IMR-90 (cell line): ENCODE measurements around the gene KAZN. TPM values are rescaled to one million over a fixed set of nuclear protein-coding genes. Genes with fewer than 3 reads are reported as not detected.

Experiments
- ATAC-seq: fragments of 200-7000 bp; cut with Tn5 transposase; 2 replicates; pipeline ENCODE4 v1.9.1; 2020; ENCODE audit warnings: low read depth, mild to moderate bottlenecking, moderate library complexity
- BruUV-seq: library from RNA; stranded (reverse); fragments of 400-500 nt; replicated peaks from 2 replicates; lab custom pipeline; 2021; lab: Mats Ljungman, UMichigan
- CTCF ChIA-PET: fragments of 300-600 bp; formaldehyde crosslinking; extraction: SDS; loops from one replicate; lab custom pipeline; 2021; ENCODE audit warnings: antibody characterized with exemption; lab: Yijun Ruan, JAX
- POLR2A ChIA-PET: fragments of 300-600 bp; sonication (Branson Sonifier 250); formaldehyde crosslinking; loops from one replicate; lab custom pipeline; 2022; ENCODE audit warnings: antibody characterized with exemption; ENCODE audit not compliant: unreplicated experiment; lab: Charles Lee
- DNase-seq: peaks from one replicate; pipeline ENCODE4 v3.0.0; 2013
- H2AFZ ChIP-seq: replicated peaks from 2 replicates; pipeline ENCODE3; 2013; ENCODE audit warnings: low read length, mild to moderate bottlenecking; ENCODE audit not compliant: poor library complexity
- H2AK5ac ChIP-seq: 2 replicates; pipeline ENCODE4 v1.6.1; 2013; ENCODE audit warnings: low read depth, low read length, inconsistent platforms
- H2AK9ac ChIP-seq: replicated peaks from 2 replicates; pipeline ENCODE3; 2013; ENCODE audit warnings: mild to moderate bottlenecking, low read depth, low read length, moderate library complexity; ENCODE audit not compliant: poor library complexity
- H2BK120ac ChIP-seq: 2 replicates; pipeline ENCODE4 v1.6.1; 2013; ENCODE audit warnings: low read depth, low read length, inconsistent platforms
- H2BK15ac ChIP-seq: 3 replicates; pipeline ENCODE4 v1.6.1; 2013; ENCODE audit warnings: low read depth, low read length, inconsistent platforms
- H2BK20ac ChIP-seq: 2 replicates; pipeline ENCODE4 v1.6.1; 2013; ENCODE audit warnings: low read depth, mild to moderate bottlenecking, inconsistent platforms, low read length, moderate library complexity
- H2BK5ac ChIP-seq: 2 replicates; pipeline ENCODE4 v1.6.1; 2013; ENCODE audit warnings: mild to moderate bottlenecking, low read depth, low read length, inconsistent platforms; ENCODE audit not compliant: poor library complexity, severe bottlenecking
- H3K14ac ChIP-seq: replicated peaks from 2 replicates; pipeline ENCODE4 v1.6.1; 2013; ENCODE audit warnings: low read depth, low read length, inconsistent platforms
- H3K18ac ChIP-seq: 2 replicates; pipeline ENCODE4 v1.6.1; 2013; ENCODE audit warnings: low read depth, low read length, control low read depth
- H3K23ac ChIP-seq: 2 replicates; pipeline ENCODE4 v1.6.1; 2013; ENCODE audit warnings: low read depth, low read length, inconsistent platforms
- H3K27ac ChIP-seq: 2 replicates; pipeline ENCODE4 v1.5.1; 2013; ENCODE audit warnings: mild to moderate bottlenecking, control low read depth, low read length; ENCODE audit not compliant: insufficient read depth
- H3K27me3 ChIP-seq: 2 replicates; pipeline ENCODE4 v1.6.1; 2013; ENCODE audit warnings: low read length; ENCODE audit not compliant: control insufficient read depth, insufficient read depth
- H3K36me3 ChIP-seq: 2 replicates; pipeline ENCODE4 v1.6.1; 2013; ENCODE audit warnings: low read length, mixed read lengths; ENCODE audit not compliant: control insufficient read depth, insufficient read depth
- H3K4ac ChIP-seq: 2 replicates; pipeline ENCODE4 v1.6.1; 2013; ENCODE audit warnings: low read depth, low read length, inconsistent platforms
- H3K4me1 ChIP-seq: 2 replicates; pipeline ENCODE4 v1.6.1; 2013; ENCODE audit warnings: low read length, mixed read lengths; ENCODE audit not compliant: control insufficient read depth, insufficient read depth
- H3K4me2 ChIP-seq: 2 replicates; pipeline ENCODE4 v1.6.1; 2013; ENCODE audit warnings: low read depth, mild to moderate bottlenecking, control low read depth, low read length, moderate library complexity
- H3K4me3 ChIP-seq: 2 replicates; pipeline ENCODE4 v1.5.1; 2013; ENCODE audit warnings: low read depth, mild to moderate bottlenecking, control low read depth, low read length, moderate library complexity; ENCODE audit not compliant: insufficient read depth
- H3K56ac ChIP-seq: 2 replicates; pipeline ENCODE4 v1.6.1; 2013; ENCODE audit warnings: low read length, inconsistent platforms; ENCODE audit not compliant: insufficient read depth; ENCODE audit errors: extremely low read depth
- H3K79me1 ChIP-seq, 2 experiments: 2 replicates each; pipeline ENCODE4 v1.6.1; 2013; ENCODE audit warnings: low read length in 2 of 2, inconsistent platforms in 1 of 2, low read depth in 1 of 2
- H3K9ac ChIP-seq: 2 replicates; pipeline ENCODE4 v1.6.1; 2013; ENCODE audit warnings: low read depth, low read length, control low read depth
- H3K9me1 ChIP-seq: 2 replicates; pipeline ENCODE4 v1.6.1; 2013; ENCODE audit warnings: low read length, inconsistent platforms; ENCODE audit not compliant: insufficient read depth
- H3K9me3 ChIP-seq: 2 replicates; pipeline ENCODE4 v1.6.1; 2013; ENCODE audit warnings: low read length; ENCODE audit not compliant: control insufficient read depth, insufficient read depth
- H4K20me1 ChIP-seq: 2 replicates; pipeline ENCODE4 v1.6.1; 2013; ENCODE audit warnings: low read length, inconsistent platforms; ENCODE audit not compliant: insufficient read depth
- H4K5ac ChIP-seq: 2 replicates; pipeline ENCODE4 v1.6.1; 2013; ENCODE audit warnings: mild to moderate bottlenecking, low read depth, low read length, control low read depth
- H4K8ac ChIP-seq, 2 experiments: 2 replicates each; pipeline ENCODE4 v1.6.1; 2013; ENCODE audit warnings: low read depth in 2 of 2, low read length in 2 of 2, control low read depth in 1 of 2, inconsistent platforms in 1 of 2
- H4K91ac ChIP-seq: 2 replicates; pipeline ENCODE4 v1.6.1; 2013; ENCODE audit warnings: low read depth, low read length, inconsistent platforms; ENCODE audit not compliant: insufficient read depth
- CEBPB ChIP-seq: IDR thresholded peaks from 2 replicates; pipeline ENCODE4 v1.6.1; 2012; ENCODE audit warnings: low read depth, low read length, improper control_type of control experiment
- CHD1 ChIP-seq: IDR thresholded peaks from 2 replicates; pipeline ENCODE4 v1.6.1; 2012; ENCODE audit warnings: low read depth, low read length, improper control_type of control experiment
- CTCF ChIP-seq: conservative IDR thresholded peaks from 2 replicates; pipeline ENCODE4 v1.5.1; 2012; ENCODE audit warnings: mild to moderate bottlenecking, low read depth, low read length, improper control_type of control experiment
- FOS ChIP-seq: fragments of 150-350 bp; IDR thresholded peaks from 2 replicates; pipeline ENCODE4 v1.6.1; 2016; ENCODE audit warnings: low read depth, low read length
- MAFK ChIP-seq: IDR thresholded peaks from 2 replicates; pipeline ENCODE4 v1.6.1; 2012; ENCODE audit warnings: low read depth, low read length, improper control_type of control experiment
- MAZ ChIP-seq: IDR thresholded peaks from 2 replicates; pipeline ENCODE4 v1.6.1; 2012; ENCODE audit warnings: low read depth, mild to moderate bottlenecking, low read length, improper control_type of control experiment, moderate library complexity, borderline replicate concordance
- MXI1 ChIP-seq: IDR thresholded peaks from 2 replicates; pipeline ENCODE4 v1.6.1; 2012; ENCODE audit warnings: low read depth, mild to moderate bottlenecking, low read length, moderate library complexity, borderline replicate concordance
- POLR2A ChIP-seq: IDR thresholded peaks from 2 replicates; pipeline ENCODE4 v1.6.1; 2012; ENCODE audit warnings: mild to moderate bottlenecking, low read depth, low read length
- RFX5 ChIP-seq: IDR thresholded peaks from 2 replicates; pipeline ENCODE4 v1.8.0; 2012; ENCODE audit warnings: low read depth, mild to moderate bottlenecking, low read length, moderate library complexity
- USF2 ChIP-seq: fragments of 150-350 bp; IDR thresholded peaks from 2 replicates; pipeline ENCODE4 v1.6.1; 2017; ENCODE audit warnings: mild to moderate bottlenecking, antibody characterized with exemption, low read length, low read depth
- WGBS, 2 experiments: methylation state at CpG; one replicate each; pipeline versions ENCODE4 v1.1.5 to v1.1.7; 2013; ENCODE audit warnings: missing lambda C conversion rate in 2 of 2; ENCODE audit not compliant: insufficient read length in 1 of 2; ENCODE audit errors: extremely low coverage in 2 of 2; 5-methylcytosine and 5-hydroxymethylcytosine counted together
- dilution Hi-C: fragments of 300-500 bp; cut with HindIII; formaldehyde crosslinking; loops from one replicate; pipeline ENCODE4 v1.14.3; 2018; ENCODE audit warnings: low sequenced_read_pairs; ENCODE audit not compliant: unreplicated experiment
- in situ Hi-C: fragments of 300-500 bp; cut with MboI; formaldehyde crosslinking; loops from 3 replicates; pipeline ENCODE4 v1.14.3; 2019; ENCODE audit warnings: low sequenced_read_pairs, inconsistent platforms, mixed read lengths
- intact Hi-C: fragments of 100-400 bp; cut with micrococcal nuclease; formaldehyde crosslinking; loops from 2 replicates; pipeline ENCODE4 v1.10.0; 2022
- polyA plus RNA-seq, 3 experiments: library from polyadenylated mRNA; depleted of rRNA; stranded (reverse); fragments of >200 nt; gene quantifications; 2 replicates each; pipeline ENCODE4 v1.2.3, GENCODE V29; 2012; ENCODE audit warnings: low replicate concordance in 1 of 3
- total RNA-seq: library from RNA; depleted of rRNA; stranded (reverse); fragments of >200 nt; gene quantifications from 2 replicates; pipeline ENCODE4 v1.2.3, GENCODE V29; 2012
- TF ChIP-seq, protein P1 (sequence below): fragments of 150-350 bp; IDR thresholded peaks from 2 replicates; pipeline ENCODE4 v1.6.1; 2016; ENCODE audit warnings: low read depth, mild to moderate bottlenecking, low read length, moderate library complexity, borderline replicate concordance

KAZN gene
- total and polyA plus RNA-seq, 2 of the 4 experiments (the other 2 are of a cell fraction) = 5.2 to 10.5 TPM

GRCh38 chr1:14672005-14672404 is 73.5 kb downstream of the KAZN start:
- TF ChIP-seq MAZ (no peak), FOS (no peak), RFX5 (no peak), CHD1 (no peak), CTCF (no peak), MAFK (no peak), POLR2A (no peak), USF2 (no peak), CEBPB (no peak), MXI1 (no peak)
- TF ChIP-seq, protein P1, sequence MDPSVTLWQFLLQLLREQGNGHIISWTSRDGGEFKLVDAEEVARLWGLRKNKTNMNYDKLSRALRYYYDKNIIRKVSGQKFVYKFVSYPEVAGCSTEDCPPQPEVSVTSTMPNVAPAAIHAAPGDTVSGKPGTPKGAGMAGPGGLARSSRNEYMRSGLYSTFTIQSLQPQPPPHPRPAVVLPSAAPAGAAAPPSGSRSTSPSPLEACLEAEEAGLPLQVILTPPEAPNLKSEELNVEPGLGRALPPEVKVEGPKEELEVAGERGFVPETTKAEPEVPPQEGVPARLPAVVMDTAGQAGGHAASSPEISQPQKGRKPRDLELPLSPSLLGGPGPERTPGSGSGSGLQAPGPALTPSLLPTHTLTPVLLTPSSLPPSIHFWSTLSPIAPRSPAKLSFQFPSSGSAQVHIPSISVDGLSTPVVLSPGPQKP = no peak
- Histone ChIP-seq H3K18ac (no peak overlapping the region), H3K4me1 (no peaks in the 10 kb centered on the region), H3K9me3 (0 out of 2 replicates have a peak, but pooled peaks cover 3% of the 10 kb centered on the region), H3K4ac (no peak overlapping the region), H4K91ac (no peak overlapping the region), H3K27ac (no peak overlapping the region), H4K20me1 (no peaks in the 10 kb centered on the region), H3K9me1 (no peaks in the 10 kb centered on the region), H3K4me2 (no peak overlapping the region), H3K4me3 (no peak overlapping the region), H3K56ac (no peak overlapping the region), H3K27me3 (no peaks in the 10 kb centered on the region), H3K79me1 (no peaks in the 10 kb centered on the region), H2BK15ac (no peak overlapping the region), H2BK120ac (no peak overlapping the region), H2AFZ (no peak overlapping the region), H4K5ac (no peak overlapping the region), H3K23ac (no peak overlapping the region), H4K8ac (no peak overlapping the region), H3K36me3 (no peaks in the 10 kb centered on the region), H2BK5ac (no peak overlapping the region), H3K9ac (no peak overlapping the region), H2AK9ac (no peak overlapping the region), H2BK20ac (no peak overlapping the region), H2AK5ac (no peak overlapping the region), H3K14ac (no peak overlapping the region)
- DNase-seq = no peak
- ATAC-seq = no peak
- POLR2A ChIA-PET = no interaction called here
- in situ Hi-C loops (no loop called here), dilution Hi-C loops (no loop called here), intact Hi-C loops (no loop called here)
- BruUV-seq = no TSS peak
- 100% methylated on average over 1 of the region's 4 CpGs; no CpG with 5 or more reads in 1 of the 2 experiments for WGBS, 2 experiments
- CTCF ChIA-PET = no interaction called here
